Natural killer cell (primary cell): ENCODE results near the gene C9orf85. TPM values are rescaled to one million over a fixed set of nuclear protein-coding genes. Genes with fewer than 3 reads are reported as not detected.

Experiments used
- ATAC-seq, 3 donors: fragments of 150-1000 bp in 2 of 3; fragments of 200-7000 bp in 1 of 3; cut with Tn5 transposase; 1 replicate in 1 of 3; 2 replicates in 2 of 3; pipeline ENCODE4 v1.10.0; 2021; ENCODE audit warnings: mild to moderate bottlenecking in 2 of 3, moderate library complexity in 2 of 3
- DNase-seq, 2 donors: peaks; one replicate each; pipeline versions ENCODE4 v3.0.0 to v3.0.0-alpha.2; 2013 to 2021; ENCODE audit warnings: mixed read lengths in 1 of 2
- H3K27ac ChIP-seq: one replicate; pipeline ENCODE4 v1.5.1; 2013; ENCODE audit warnings: mild to moderate bottlenecking, low read length
- H3K27me3 ChIP-seq: one replicate; pipeline ENCODE4 v1.6.1; 2013; ENCODE audit warnings: low read length; ENCODE audit not compliant: control insufficient read depth, insufficient read depth
- H3K36me3 ChIP-seq: one replicate; pipeline ENCODE4 v1.6.1; 2013; ENCODE audit warnings: low read length; ENCODE audit not compliant: control insufficient read depth, insufficient read depth
- H3K4me1 ChIP-seq: one replicate; pipeline ENCODE4 v1.6.1; 2013; ENCODE audit warnings: low read length; ENCODE audit not compliant: control insufficient read depth, insufficient read depth
- H3K4me3 ChIP-seq: one replicate; pipeline ENCODE4 v1.5.1; 2013; ENCODE audit warnings: low read length
- H3K9me3 ChIP-seq: one replicate; pipeline ENCODE4 v1.6.1; 2013; ENCODE audit warnings: low read length; ENCODE audit not compliant: control insufficient read depth, insufficient read depth
- H3K27ac Mint-ChIP-seq, 2 donors: one replicate each; pipeline ENCODE4 v1.8.0; 2022; ENCODE audit warnings: mild to moderate bottlenecking in 2 of 2, mixed read lengths in 2 of 2, moderate library complexity in 1 of 2
- H3K27me3 Mint-ChIP-seq, 2 donors: one replicate each; pipeline ENCODE4 v1.8.0; 2022; ENCODE audit warnings: low read depth in 2 of 2, mixed read lengths in 2 of 2
- H3K36me3 Mint-ChIP-seq: one replicate; pipeline ENCODE4 v1.8.0; 2022; ENCODE audit warnings: mixed read lengths
- H3K4me1 Mint-ChIP-seq, 2 donors: one replicate each; pipeline ENCODE4 v1.8.0; 2022; ENCODE audit warnings: mixed read lengths in 2 of 2
- H3K4me3 Mint-ChIP-seq: one replicate; pipeline ENCODE4 v1.8.0; 2022; ENCODE audit warnings: mild to moderate bottlenecking, moderate library complexity, mixed read lengths
- H3K9me3 Mint-ChIP-seq, 2 donors: one replicate each; pipeline ENCODE4 v1.8.0; 2022; ENCODE audit warnings: mixed read lengths in 2 of 2
- WGBS: methylation state at CpG from one replicate; pipeline ENCODE4 v1.1.7; 2013; ENCODE audit warnings: missing lambda C conversion rate; ENCODE audit not compliant: insufficient coverage; 5-methylcytosine and 5-hydroxymethylcytosine counted together
- intact Hi-C: fragments of 100-400 bp; cut with micrococcal nuclease; formaldehyde crosslinking; loops from one replicate; pipeline ENCODE4 v1.14.2; 2022
- total RNA-seq, 4 donors: library from RNA; stranded (reverse); fragments of 120-200 nt in 1 of 4; gene quantifications; one replicate each; pipeline versions ENCODE4 v1.2.3 to v1.2.4, GENCODE V29; 2013 to 2022
- TF ChIP-seq, protein P1 (sequence below): fragments of 200-600 bp; IDR thresholded peaks from one replicate; pipeline ENCODE4 v1.8.0; 2022; ENCODE audit warnings: antibody characterized with exemption

Gene C9orf85
- total RNA-seq, 3 donors from 2014 or later (not counting 1 experiment from before 2014, with no cell fraction given) = 5.6 to 11.1 (median 9.2) TPM

DNA sequence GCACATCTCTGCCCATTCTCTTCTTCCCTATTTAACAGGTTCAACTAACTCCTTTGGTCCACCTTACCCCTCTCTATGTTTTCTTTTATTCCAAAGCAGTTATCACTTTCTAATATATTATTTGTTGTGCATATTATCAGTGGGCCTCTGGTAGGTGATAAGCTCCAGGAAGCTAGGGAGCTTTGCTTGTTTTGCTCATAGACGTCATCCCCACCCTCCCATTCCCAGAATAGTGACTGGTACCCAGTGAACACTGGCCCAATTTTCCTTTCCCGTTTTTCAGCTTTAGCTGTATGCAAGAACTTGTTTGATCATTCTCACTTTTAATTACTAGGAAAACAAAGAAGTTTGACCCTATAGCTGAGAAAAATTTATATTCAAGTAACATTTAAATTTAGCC, 7.4 kb upstream of the C9orf85 start:
- Histone ChIP-seq H3K9me3 (no peaks in the 10 kb centered on the region), H3K4me1 (peaks cover 6% of the 10 kb centered on the region), H3K36me3 (no peaks in the 10 kb centered on the region), H3K4me3 (no peak overlapping the region), H3K27me3 (no peaks in the 10 kb centered on the region), H3K27ac (no peak overlapping the region)
- H3K4me3 Mint-ChIP-seq = no peak overlapping the region
- H3K9me3 Mint-ChIP-seq = no peaks in the 10 kb centered on the region
- TF ChIP-seq, protein P1, sequence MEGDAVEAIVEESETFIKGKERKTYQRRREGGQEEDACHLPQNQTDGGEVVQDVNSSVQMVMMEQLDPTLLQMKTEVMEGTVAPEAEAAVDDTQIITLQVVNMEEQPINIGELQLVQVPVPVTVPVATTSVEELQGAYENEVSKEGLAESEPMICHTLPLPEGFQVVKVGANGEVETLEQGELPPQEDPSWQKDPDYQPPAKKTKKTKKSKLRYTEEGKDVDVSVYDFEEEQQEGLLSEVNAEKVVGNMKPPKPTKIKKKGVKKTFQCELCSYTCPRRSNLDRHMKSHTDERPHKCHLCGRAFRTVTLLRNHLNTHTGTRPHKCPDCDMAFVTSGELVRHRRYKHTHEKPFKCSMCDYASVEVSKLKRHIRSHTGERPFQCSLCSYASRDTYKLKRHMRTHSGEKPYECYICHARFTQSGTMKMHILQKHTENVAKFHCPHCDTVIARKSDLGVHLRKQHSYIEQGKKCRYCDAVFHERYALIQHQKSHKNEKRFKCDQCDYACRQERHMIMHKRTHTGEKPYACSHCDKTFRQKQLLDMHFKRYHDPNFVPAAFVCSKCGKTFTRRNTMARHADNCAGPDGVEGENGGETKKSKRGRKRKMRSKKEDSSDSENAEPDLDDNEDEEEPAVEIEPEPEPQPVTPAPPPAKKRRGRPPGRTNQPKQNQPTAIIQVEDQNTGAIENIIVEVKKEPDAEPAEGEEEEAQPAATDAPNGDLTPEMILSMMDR = no peak
- H3K36me3 Mint-ChIP-seq = no peaks in the 10 kb centered on the region
- peaks cover 57 to 73% of the 10 kb centered on the region in 2 donors for H3K4me1 Mint-ChIP-seq
- DNase-seq (no peak), ATAC-seq (no peak)
- intact Hi-C loops = no loop called here
- WGBS = 82% methylated on average over 2 of the region's 2 CpGs
- H3K27ac Mint-ChIP-seq = peak overlapping the region; percentile 1 to 24
- H3K27me3 Mint-ChIP-seq = no peaks in the 10 kb centered on the region

DNA sequence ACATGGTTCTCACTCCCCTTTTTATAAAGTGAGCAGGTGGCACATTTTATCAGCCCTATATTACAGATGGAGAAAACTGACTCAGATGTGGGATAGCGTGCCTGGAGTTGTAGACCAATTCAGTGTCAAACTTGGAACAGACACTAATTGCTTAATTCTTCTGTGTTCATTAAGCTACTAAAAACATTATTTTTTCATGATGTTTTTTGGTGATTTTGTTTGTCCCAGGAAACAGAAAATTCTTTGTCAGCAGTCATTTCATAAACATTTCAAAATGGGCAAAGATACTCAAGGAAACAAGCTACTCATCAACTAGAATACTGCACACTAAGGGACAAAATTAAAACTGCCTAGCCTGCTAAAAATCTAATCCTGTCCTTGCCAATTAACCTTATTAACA, 2.6 kb upstream of the C9orf85 start:
- peaks cover 47 to 72% of the 10 kb centered on the region in 2 donors for H3K4me1 Mint-ChIP-seq
- intact Hi-C loops = no loop called here
- H3K4me1 ChIP-seq = peaks cover 12% of the 10 kb centered on the region
- H3K27ac Mint-ChIP-seq = peak overlapping the region; percentile 97
- WGBS = no CpG with 5 or more reads among the region's 1 CpG
- H3K4me3 Mint-ChIP-seq = peak overlapping the region; percentile 100
- H3K4me3 ChIP-seq = no peak overlapping the region
- no peaks in the 10 kb centered on the region for H3K27me3 ChIP-seq
- H3K36me3 ChIP-seq = no peaks in the 10 kb centered on the region
- TF ChIP-seq, protein P1 = no peak
- H3K27me3 Mint-ChIP-seq = no peaks in the 10 kb centered on the region
- DNase-seq = no peak
- H3K9me3 Mint-ChIP-seq = no peaks in the 10 kb centered on the region
- H3K36me3 Mint-ChIP-seq = no peaks in the 10 kb centered on the region
- H3K9me3 ChIP-seq = no peaks in the 10 kb centered on the region
- H3K27ac ChIP-seq = no peak overlapping the region
- ATAC-seq = no peak

DNA sequence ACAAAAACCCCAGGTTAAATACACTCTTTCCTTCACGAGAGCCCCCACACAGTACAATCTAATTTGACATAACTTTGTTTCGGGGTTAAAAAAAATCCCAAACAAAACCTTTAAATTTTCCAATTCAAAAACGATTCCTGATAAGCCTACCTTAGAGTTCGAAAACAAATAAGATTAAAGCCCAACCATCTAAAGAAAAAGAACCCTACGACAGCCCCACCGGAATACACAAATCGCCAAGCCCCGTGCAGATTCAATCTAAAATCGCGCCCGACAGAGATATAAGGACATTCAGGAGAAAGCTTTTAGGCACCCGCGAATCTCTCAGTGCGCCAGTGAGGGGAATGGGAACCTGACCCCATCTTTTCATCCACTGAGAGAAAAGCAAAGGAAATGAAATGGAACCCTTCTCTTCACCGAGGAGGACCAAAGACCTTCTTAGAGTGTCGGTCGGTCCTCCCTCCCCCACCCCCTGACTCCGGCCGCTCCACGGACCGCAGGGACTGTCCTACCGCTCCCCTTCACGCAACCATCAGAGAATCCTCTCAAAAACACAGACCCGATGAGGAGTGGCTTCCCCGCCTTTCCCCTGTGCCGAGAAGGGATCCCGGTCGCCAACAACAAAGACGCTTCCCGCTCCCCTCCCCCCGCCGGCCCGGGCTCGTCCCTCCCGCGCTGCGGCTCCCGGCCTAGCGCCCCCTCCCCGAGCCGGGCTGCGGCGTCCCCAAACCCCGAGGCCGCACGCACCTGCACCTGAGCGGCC, 1.4 kb upstream of the C9orf85 start:
- ATAC-seq (no peak), DNase-seq (peak; percentile 35 to 49)
- intact Hi-C loops = loop anchor here (2.0 to 5.0 kb wide), 4 partner anchors 13 to 452 kb away; no protein-coding TSS in a partner anchor
- H3K4me1 ChIP-seq = peaks cover 12% of the 10 kb centered on the region
- H3K27me3 Mint-ChIP-seq = no peaks in the 10 kb centered on the region
- TF ChIP-seq, protein P1 = no peak
- peaks cover 54 to 68% of the 10 kb centered on the region in 2 donors for H3K4me1 Mint-ChIP-seq
- H3K36me3 Mint-ChIP-seq = no peaks in the 10 kb centered on the region
- WGBS = under 1% methylated on average over 47 of the region's 47 CpGs
- H3K27ac ChIP-seq = peak overlapping the region; percentile 80
- peak overlapping the region; percentile 62 for H3K4me3 ChIP-seq
- H3K4me3 Mint-ChIP-seq = peak overlapping the region; percentile 100
- no peaks in the 10 kb centered on the region for H3K9me3 ChIP-seq
- H3K27ac Mint-ChIP-seq = peak overlapping the region; percentile 97
- H3K27me3 ChIP-seq = no peaks in the 10 kb centered on the region
- no peaks in the 10 kb centered on the region for H3K9me3 Mint-ChIP-seq
- H3K36me3 ChIP-seq = no peaks in the 10 kb centered on the region
